SJCRH30 (cell line): ENCODE data around the gene S100A2. TPM values are rescaled to one million over a fixed set of nuclear protein-coding genes. Genes with fewer than 3 reads are reported as not detected.
"Not testable (repeated sequence)": the region's sequence is repeated elsewhere in the genome, so short reads cannot be mapped to it uniquely, and the experiment has no call there.

Experiments
- DNase-seq, 2 experiments: peaks; one replicate each; pipeline ENCODE4 v3.0.0-alpha.2; 2015 to 2020
- H3K27ac ChIP-seq: fragments of 250-450 bp; sonication (Bioruptor Pico); 2 replicates; pipeline ENCODE4 v1.5.1; 2020; ENCODE audit warnings: mild to moderate bottlenecking, moderate library complexity
- H3K27me3 ChIP-seq: fragments of 250-450 bp; sonication (Bioruptor Pico); 2 replicates; pipeline ENCODE4 v1.5.1; 2020; ENCODE audit warnings: mild to moderate bottlenecking, moderate library complexity
- H3K36me3 ChIP-seq: fragments of 250-450 bp; sonication (Bioruptor Pico); 2 replicates; pipeline ENCODE4 v1.5.1; 2020; ENCODE audit warnings: mild to moderate bottlenecking, moderate library complexity
- H3K4me1 ChIP-seq: fragments of 250-450 bp; sonication (Bioruptor Pico); 2 replicates; pipeline ENCODE4 v1.5.1; 2020; ENCODE audit warnings: mild to moderate bottlenecking, moderate library complexity
- H3K4me3 ChIP-seq: fragments of 250-450 bp; sonication (Bioruptor Pico); 2 replicates; pipeline ENCODE4 v1.5.1; 2020; ENCODE audit warnings: mild to moderate bottlenecking, moderate library complexity
- H3K9me3 ChIP-seq: fragments of 250-450 bp; sonication (Bioruptor Pico); replicated peaks from 2 replicates; pipeline ENCODE4 v1.5.1; 2020; ENCODE audit warnings: mild to moderate bottlenecking, moderate library complexity
- total RNA-seq: library from RNA; depleted of rRNA; stranded (reverse); fragments of >200 nt; shearing (Covaris generic); gene quantifications from 2 replicates; pipeline ENCODE4 v1.2.3, GENCODE V29; 2014

Gene S100A2
- total RNA-seq, 1 experiment from 2014 or later = 3.2 TPM

DNA sequence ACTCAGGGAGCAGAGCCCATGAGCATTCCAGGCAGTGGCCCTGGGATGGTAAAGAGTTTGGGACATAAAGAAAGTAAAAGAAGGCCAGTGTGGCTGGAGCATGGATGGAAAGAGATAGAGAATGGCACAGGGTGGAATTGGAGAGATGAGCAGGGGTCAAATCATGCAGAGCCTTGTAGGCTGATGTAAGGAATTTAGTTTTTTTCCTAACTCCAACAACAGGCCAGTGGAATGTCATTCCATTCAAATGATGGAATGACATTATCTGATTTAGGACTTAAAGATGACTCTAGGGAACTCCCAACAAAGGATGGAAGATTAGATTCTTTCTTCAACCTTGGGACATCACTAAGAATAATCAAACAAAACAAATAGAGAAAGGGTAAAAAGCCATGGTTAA lies 12.8 kb upstream of the S100A2 start:
- Histone ChIP-seq H3K27me3 (no peaks in the 10 kb centered on the region), H3K27ac (no peak overlapping the region), H3K9me3 (no peaks in the 10 kb centered on the region), H3K4me3 (no peak overlapping the region), H3K36me3 (no peaks in the 10 kb centered on the region), H3K4me1 (peaks cover 13% of the 10 kb centered on the region)
- DNase-seq = no peak

DNA sequence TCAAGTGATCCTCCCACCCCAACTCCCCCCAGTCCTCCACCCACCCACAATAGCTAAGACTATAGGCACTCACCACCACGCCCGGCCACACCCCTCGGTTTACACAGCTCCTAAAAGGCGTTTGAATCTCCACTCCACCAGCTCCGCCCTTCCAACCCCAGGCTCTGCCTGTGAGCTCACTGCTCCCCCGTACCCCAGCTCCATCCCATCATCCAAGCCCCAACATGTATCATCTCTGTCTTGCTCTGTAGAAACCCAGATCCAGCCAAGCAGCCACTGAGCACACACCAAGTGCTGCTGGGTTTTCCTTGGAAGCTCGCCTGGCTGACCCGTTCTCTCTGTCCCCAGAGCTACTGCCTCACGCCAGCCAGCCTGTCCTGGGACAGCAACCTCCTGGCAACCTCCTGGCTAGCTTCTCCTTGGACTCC lies 12.0 kb upstream of the S100A2 start:
- DNase-seq = no peak
- H3K9me3 ChIP-seq = no peaks in the 10 kb centered on the region
- no peaks in the 10 kb centered on the region for H3K27me3 ChIP-seq
- H3K4me3 ChIP-seq = no peak overlapping the region
- no peaks in the 10 kb centered on the region for H3K36me3 ChIP-seq
- no peak overlapping the region for H3K27ac ChIP-seq
- peaks cover 13% of the 10 kb centered on the region for H3K4me1 ChIP-seq

- no peak for DNase-seq
- Histone ChIP-seq H3K4me1 (peaks cover 13% of the 10 kb centered on the region), H3K9me3 (no peaks in the 10 kb centered on the region), H3K36me3 (no peaks in the 10 kb centered on the region), H3K4me3 (no peak overlapping the region), H3K27ac (no peak overlapping the region), H3K27me3 (no peaks in the 10 kb centered on the region)
Observed at GRCh38 chr1:153577138-153577537, 11.5 kb upstream of the S100A2 start.

DNA sequence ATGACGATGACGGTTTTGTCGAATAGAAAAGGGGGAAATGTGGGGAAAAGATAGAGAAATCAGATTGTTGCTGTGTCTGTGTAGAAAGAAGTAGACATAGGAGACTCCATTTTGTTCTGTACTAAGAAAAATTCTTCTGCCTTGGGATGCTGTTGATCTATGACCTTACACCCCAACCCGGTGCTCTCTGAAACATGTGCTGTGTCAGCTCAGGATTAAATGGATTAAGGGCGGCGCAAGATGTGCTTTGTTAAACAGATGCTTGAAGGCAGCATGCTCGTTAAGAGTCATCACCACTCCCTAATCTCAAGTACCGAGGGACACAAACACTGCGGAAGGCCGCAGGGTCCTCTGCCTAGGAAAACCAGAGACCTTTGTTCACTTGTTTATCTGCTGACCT lies 9.9 kb upstream of the S100A2 start:
- H3K36me3 ChIP-seq, H3K4me3 ChIP-seq, H3K27me3 ChIP-seq, H3K4me1 ChIP-seq, H3K27ac ChIP-seq, H3K9me3 ChIP-seq: not testable (repeated sequence)
- DNase-seq = peak in 1 of 2 experiments; percentile 22

DNA sequence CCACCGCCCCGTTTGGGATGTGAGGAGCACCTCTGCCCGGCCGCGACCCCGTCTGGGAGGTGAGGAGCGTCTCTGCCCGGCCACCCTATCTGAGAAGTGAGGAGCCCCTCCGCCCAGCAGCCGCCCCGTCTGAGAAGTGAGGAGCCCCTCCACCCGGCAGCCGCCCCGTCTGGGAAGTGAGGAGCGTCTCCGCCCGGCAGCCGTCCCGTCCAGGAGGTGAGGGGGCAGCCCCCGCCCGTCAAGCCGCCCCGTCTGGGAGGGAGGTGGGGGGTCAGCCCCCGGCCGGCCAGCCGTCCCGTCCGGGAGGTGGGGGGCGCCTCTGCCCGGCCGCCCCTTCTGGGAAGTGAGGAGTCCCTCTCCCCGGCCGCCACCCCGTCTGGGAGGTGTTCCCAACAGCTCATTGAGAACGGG lies 9.4 kb upstream of the S100A2 start:
- DNase-seq, H3K27me3 ChIP-seq, H3K4me3 ChIP-seq, H3K36me3 ChIP-seq, H3K27ac ChIP-seq, H3K9me3 ChIP-seq, H3K4me1 ChIP-seq: not testable (repeated sequence)

- Histone ChIP-seq H3K9me3 (no peaks in the 10 kb centered on the region), H3K27ac (no peak overlapping the region), H3K36me3 (no peaks in the 10 kb centered on the region), H3K27me3 (no peaks in the 10 kb centered on the region), H3K4me1 (peaks cover 12% of the 10 kb centered on the region), H3K4me3 (no peak overlapping the region)
- no peak for DNase-seq
Observed at GRCh38 chr1:153573351-153573750, 7.7 kb upstream of the S100A2 start.

GRCh38 chr1:153572569-153573015 lies 6.9 kb upstream of the S100A2 start:
- no peaks in the 10 kb centered on the region for H3K36me3 ChIP-seq
- no peaks in the 10 kb centered on the region for H3K27me3 ChIP-seq
- no peaks in the 10 kb centered on the region for H3K9me3 ChIP-seq
- no peak overlapping the region for H3K4me3 ChIP-seq
- DNase-seq = peak; percentile 69 to 74
- H3K27ac ChIP-seq = no peak overlapping the region
- H3K4me1 ChIP-seq = peaks cover 19% of the 10 kb centered on the region

- Histone ChIP-seq H3K36me3 (no peaks in the 10 kb centered on the region), H3K27me3 (no peaks in the 10 kb centered on the region), H3K4me3 (no peak overlapping the region), H3K27ac (no peak overlapping the region), H3K9me3 (no peaks in the 10 kb centered on the region), H3K4me1 (peaks cover 28% of the 10 kb centered on the region)
- DNase-seq = no peak
Observed at GRCh38 chr1:153571706-153572105, 6.1 kb upstream of the S100A2 start.

- H3K9me3 ChIP-seq = no peaks in the 10 kb centered on the region
- no peak overlapping the region for H3K27ac ChIP-seq
- H3K36me3 ChIP-seq = no peaks in the 10 kb centered on the region
- H3K4me3 ChIP-seq = no peak overlapping the region
- DNase-seq = no peak
- H3K4me1 ChIP-seq = peaks cover 29% of the 10 kb centered on the region
- no peaks in the 10 kb centered on the region for H3K27me3 ChIP-seq
Observed at GRCh38 chr1:153570874-153571273, 5.2 kb upstream of the S100A2 start.

DNA sequence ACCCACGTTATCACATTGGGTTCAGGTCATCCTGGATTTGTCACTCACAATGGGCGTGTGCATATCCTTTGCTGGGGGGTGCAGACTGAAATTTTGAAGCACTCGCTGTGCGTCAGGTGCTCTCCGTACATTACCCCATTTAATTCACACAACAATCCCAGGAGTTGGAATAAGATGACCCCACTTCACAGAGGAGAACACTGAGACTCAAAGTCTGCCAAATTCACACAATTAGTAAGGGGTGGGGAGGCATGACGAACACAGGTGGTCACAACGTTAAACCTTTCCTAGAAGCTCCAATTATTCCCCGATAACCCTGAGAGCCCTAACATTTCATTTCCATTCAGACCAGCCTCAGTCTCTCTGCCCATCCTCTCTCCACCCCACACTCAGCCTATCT lies 3.8 kb upstream of the S100A2 start:
- Histone ChIP-seq H3K27ac (no peak overlapping the region), H3K36me3 (no peaks in the 10 kb centered on the region), H3K4me3 (no peak overlapping the region), H3K9me3 (no peaks in the 10 kb centered on the region), H3K4me1 (peaks cover 38% of the 10 kb centered on the region), H3K27me3 (no peaks in the 10 kb centered on the region)
- no peak for DNase-seq

GRCh38 chr1:153568367-153569099 lies 2.9 kb upstream of the S100A2 start:
- Histone ChIP-seq H3K36me3 (no peaks in the 10 kb centered on the region), H3K9me3 (no peaks in the 10 kb centered on the region), H3K4me1 (peaks cover 42% of the 10 kb centered on the region), H3K4me3 (peak overlapping the region; percentile 41), H3K27ac (peak overlapping the region; percentile 98), H3K27me3 (no peaks in the 10 kb centered on the region)
- peak; percentile 86 to 93 for DNase-seq

DNA sequence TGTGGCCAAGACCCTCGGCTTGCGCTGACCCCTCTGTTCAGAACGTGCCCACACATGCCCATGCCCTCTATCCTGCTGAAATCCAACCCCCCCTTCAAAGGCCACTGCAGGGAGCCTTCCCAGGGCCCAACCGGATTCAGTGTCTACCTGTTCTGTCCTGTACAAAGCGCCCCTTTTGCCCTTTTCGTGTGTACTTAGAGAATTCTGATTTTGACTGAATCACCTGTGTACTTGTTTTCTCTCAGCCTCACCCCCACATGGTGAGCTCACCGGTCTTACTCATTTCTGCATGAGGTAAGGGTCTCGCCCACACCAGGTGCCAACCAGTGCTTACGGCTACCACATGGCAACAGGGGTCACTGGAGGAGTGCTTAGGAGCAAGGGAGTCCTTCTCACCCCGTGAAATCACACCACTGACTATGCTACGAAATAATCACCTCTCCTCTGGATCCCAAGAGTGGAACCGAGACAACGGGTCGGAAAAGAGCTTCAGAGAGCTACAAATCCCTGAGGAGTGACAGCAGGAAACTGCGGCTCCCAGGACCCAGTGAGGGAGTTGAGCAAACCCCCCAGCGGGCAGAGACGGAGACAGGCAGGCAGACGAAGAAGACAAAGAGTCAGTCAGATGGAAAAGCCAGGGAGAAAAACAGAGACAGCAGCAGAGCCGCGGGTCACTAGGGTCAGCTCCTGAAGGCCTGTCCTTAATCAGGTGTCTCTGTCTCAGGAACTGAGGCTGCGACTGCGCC lies 2.1 kb upstream of the S100A2 start:
- Histone ChIP-seq H3K36me3 (no peaks in the 10 kb centered on the region), H3K4me1 (peaks cover 44% of the 10 kb centered on the region), H3K4me3 (no peak overlapping the region)

DNA sequence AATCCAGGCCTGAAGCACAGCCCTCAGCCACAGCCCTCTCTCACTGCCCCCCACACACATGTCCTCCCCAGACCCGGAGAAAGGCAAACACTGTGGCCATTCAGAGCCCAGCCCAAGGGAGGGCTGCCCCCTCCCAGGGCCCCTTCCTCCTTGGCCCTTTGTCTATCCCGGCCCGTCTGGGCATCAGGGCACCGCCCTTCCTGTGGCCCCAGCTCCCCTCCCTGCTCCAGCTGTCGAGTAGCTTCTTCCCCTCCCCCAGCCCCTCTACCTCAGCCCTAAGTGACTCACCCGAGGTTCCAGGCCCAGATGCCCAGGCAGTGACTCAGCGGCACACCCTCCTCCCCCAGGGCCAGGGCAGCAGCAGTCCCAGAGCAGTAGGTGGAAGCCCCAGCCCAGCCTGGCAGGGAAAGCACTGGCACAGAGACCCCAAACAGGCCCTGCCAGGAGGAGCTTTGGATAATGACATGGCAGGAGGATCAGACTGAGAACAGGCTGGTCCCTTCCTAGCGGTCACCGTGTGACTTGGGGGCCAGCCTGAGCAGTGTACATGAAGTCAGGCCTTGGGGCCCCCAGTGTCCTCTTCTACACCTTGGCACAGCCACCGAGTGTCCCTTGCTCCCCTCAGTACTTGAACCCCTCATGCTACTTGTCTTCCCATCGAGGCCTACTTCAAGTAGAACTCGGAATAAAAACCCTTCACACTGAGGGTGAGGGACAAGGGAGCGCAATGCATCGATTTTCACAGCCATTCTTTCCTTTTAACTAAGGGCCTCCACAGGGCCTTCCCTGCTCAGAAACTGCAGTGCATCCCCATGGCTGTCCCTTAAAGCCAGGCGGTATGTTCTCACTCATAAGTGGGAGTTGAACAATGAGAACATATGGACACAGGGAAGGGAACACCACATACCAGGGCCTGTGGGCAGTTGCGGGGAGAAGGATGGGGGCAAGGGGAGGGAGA lies 1.0 kb upstream of the S100A2 start:
- Histone ChIP-seq H3K36me3 (no peaks in the 10 kb centered on the region), H3K4me3 (no peak overlapping the region), H3K9me3 (no peaks in the 10 kb centered on the region), H3K4me1 (peaks cover 44% of the 10 kb centered on the region), H3K27me3 (no peaks in the 10 kb centered on the region), H3K27ac (peak overlapping the region; percentile 98)
- peak; percentile 98 to 99 for DNase-seq

More for the DNA sequence above, 2.1 kb upstream of the S100A2 start:
- Histone ChIP-seq H3K27me3 (no peaks in the 10 kb centered on the region), H3K27ac (peak overlapping the region; percentile 98), H3K9me3 (no peaks in the 10 kb centered on the region)
- DNase-seq = no peak

GRCh38 chr1:153563991-153564390 lies 1.7 kb downstream of the S100A2 start:
- DNase-seq = no peak
- no peaks in the 10 kb centered on the region for H3K36me3 ChIP-seq
- no peak overlapping the region for H3K4me3 ChIP-seq
- peaks cover 42% of the 10 kb centered on the region for H3K4me1 ChIP-seq
- H3K27me3 ChIP-seq = no peaks in the 10 kb centered on the region
- H3K9me3 ChIP-seq = no peaks in the 10 kb centered on the region
- no peak overlapping the region for H3K27ac ChIP-seq

GRCh38 chr1:153563483-153563901 lies 2.2 kb downstream of the S100A2 start:
- Histone ChIP-seq H3K27ac (no peak overlapping the region), H3K9me3 (no peaks in the 10 kb centered on the region), H3K36me3 (no peaks in the 10 kb centered on the region), H3K4me3 (no peak overlapping the region), H3K27me3 (no peaks in the 10 kb centered on the region), H3K4me1 (peaks cover 38% of the 10 kb centered on the region)
- no peak for DNase-seq
